ENCODE measurements around the gene CD1E. TPM values are rescaled to one million over a fixed set of nuclear protein-coding genes. Genes with fewer than 3 reads are reported as not detected.

The CD1E gene
- total RNA-seq, 1 donor from 2014 or later = not detected

DNA sequence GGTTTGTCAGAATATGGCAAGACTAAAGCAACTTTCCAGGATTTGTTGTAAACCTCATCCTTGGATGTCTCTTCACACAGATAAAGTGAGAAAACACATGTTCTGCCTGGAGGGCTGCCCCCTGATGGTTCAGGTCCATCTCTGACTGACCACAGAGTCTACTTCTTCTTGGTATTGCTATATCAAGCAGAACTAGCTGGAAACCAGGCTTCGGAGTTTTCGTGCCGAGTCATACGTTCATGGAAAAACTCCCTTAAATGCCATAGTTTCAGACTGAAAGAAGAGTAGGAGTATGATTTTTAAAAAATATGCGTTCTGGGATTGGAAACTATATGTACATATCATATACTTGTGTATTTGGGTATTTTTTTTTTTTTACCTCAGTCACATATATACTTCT is 39.8 kb downstream of the CD1E start:
- Mint-ChIP-seq H3K4me1 (no peaks in the 10 kb centered on the region), H3K36me3 (no peaks in the 10 kb centered on the region), H3K27ac (no peak overlapping the region), H3K27me3 (ENCODE audit: low read depth) (peaks cover 7% of the 10 kb centered on the region), H3K4me3 (no peak overlapping the region), H3K9me3 (no peaks in the 10 kb centered on the region)
- no peak for DNase-seq (ENCODE audit: low spot score in 2 of 2, unreplicated experiment in 2 of 2)
- TF ChIP-seq, protein P1, sequence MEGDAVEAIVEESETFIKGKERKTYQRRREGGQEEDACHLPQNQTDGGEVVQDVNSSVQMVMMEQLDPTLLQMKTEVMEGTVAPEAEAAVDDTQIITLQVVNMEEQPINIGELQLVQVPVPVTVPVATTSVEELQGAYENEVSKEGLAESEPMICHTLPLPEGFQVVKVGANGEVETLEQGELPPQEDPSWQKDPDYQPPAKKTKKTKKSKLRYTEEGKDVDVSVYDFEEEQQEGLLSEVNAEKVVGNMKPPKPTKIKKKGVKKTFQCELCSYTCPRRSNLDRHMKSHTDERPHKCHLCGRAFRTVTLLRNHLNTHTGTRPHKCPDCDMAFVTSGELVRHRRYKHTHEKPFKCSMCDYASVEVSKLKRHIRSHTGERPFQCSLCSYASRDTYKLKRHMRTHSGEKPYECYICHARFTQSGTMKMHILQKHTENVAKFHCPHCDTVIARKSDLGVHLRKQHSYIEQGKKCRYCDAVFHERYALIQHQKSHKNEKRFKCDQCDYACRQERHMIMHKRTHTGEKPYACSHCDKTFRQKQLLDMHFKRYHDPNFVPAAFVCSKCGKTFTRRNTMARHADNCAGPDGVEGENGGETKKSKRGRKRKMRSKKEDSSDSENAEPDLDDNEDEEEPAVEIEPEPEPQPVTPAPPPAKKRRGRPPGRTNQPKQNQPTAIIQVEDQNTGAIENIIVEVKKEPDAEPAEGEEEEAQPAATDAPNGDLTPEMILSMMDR (IDR thresholded peaks at IDR 0.05; ENCODE audit: unreplicated experiment) = no peak

DNA sequence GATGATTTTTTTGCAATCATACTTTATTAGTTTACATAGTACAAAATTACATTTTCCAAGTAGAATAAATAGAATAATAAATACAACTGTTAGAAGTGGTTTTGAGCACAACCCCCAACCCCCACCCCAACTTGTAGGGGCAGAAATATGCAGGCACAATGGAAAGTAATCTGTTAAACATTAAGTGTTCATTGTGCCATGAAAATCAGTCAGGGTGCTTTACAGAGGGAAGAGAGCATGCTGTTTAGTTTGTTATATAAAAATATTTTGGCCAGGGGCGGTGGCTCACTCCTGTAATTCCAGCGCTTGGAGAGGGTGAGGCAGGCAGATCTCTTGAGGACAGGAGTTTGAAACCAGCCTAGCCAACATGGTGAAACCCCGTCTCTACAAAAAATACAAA is 43.0 kb downstream of the CD1E start:
- TF ChIP-seq, protein P1 (IDR thresholded peaks at IDR 0.05; ENCODE audit: unreplicated experiment) = no peak
- H3K36me3 Mint-ChIP-seq = no peaks in the 10 kb centered on the region
- no peaks in the 10 kb centered on the region for H3K4me1 Mint-ChIP-seq
- H3K4me3 Mint-ChIP-seq = no peak overlapping the region
- H3K27ac Mint-ChIP-seq = no peak overlapping the region
- no peaks in the 10 kb centered on the region for H3K9me3 Mint-ChIP-seq
- no peak for DNase-seq (ENCODE audit: low spot score in 2 of 2, unreplicated experiment in 2 of 2)
- H3K27me3 Mint-ChIP-seq (ENCODE audit: low read depth) = peaks cover 10% of the 10 kb centered on the region

DNA sequence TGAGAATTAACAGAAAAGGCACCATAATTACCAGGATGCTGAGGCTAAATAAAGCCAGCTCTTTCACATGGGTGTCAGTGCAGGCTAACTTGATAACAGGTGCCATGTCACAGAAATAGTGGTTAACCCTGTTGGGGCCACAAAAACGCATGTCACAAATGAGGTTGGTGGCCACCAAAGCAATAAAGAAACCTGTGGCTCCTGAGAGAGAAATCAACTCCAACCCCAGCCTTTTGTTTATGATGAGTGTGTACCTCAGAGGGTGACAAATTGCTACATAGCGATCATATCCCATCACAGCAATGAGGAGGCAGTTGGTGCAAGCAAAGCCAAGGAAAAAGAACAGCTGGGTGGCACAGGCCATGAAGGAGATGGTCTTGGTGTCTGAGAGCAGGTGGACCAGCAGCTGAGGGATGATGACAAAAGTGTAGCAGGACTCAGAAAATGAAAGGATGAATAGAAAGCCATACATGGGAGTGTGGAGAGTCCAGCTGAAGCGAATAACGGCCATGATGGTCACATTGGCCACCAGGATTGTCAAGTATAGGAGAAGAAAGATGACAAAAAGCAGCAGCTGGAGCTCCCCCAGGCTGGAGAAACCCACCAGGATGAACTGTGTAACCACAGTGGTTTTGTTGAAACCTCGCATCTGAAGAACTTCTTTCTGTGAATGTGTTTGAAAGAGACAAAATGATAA is 45.3 kb downstream of the CD1E start, which contains the start of gene OR10T2:
OR10T2 (minus strand) TSS at position 649 of the 697 bp plus-strand sequence; CDS start at position 649, 0 bp downstream.
- Mint-ChIP-seq H3K4me3 (no peak within 1 kb of the TSS), H3K36me3 (no peaks in the 10 kb centered on the region), H3K9me3 (no peaks in the 10 kb centered on the region), H3K27me3 (ENCODE audit: low read depth) (peaks cover 10% of the 10 kb centered on the region), H3K27ac (no peak within 1 kb of the TSS), H3K4me1 (no peaks in the 10 kb centered on the region)
- TF ChIP-seq, protein P1 (IDR thresholded peaks at IDR 0.05; ENCODE audit: unreplicated experiment) = no peak
- no peak for DNase-seq (ENCODE audit: low spot score in 2 of 2, unreplicated experiment in 2 of 2)

DNA sequence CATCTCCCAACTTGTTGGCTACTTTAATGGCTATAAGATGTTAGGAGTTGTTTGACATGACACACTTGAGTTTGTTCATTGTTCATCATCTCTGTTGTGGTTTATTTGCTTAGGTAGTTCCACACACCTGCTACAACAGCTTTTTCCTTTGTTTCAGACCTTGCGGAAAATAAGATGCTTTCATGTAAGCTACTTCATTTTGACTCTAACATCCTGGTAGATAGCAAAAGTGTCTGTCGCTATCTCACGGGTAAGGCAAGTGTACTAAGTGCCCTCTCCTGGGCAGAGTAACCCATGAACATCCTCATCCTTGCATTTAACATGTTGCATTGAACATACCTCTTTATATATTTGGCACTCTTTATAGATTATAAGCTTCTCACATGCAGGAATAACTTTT is 47.2 kb downstream of the CD1E start:
- Mint-ChIP-seq H3K4me1 (no peaks in the 10 kb centered on the region), H3K27ac (no peak overlapping the region), H3K4me3 (no peak overlapping the region), H3K36me3 (no peaks in the 10 kb centered on the region), H3K9me3 (no peaks in the 10 kb centered on the region), H3K27me3 (ENCODE audit: low read depth) (peaks cover 9% of the 10 kb centered on the region)
- DNase-seq (ENCODE audit: low spot score in 2 of 2, unreplicated experiment in 2 of 2) = no peak
- TF ChIP-seq, protein P1 (IDR thresholded peaks at IDR 0.05; ENCODE audit: unreplicated experiment) = no peak

DNA sequence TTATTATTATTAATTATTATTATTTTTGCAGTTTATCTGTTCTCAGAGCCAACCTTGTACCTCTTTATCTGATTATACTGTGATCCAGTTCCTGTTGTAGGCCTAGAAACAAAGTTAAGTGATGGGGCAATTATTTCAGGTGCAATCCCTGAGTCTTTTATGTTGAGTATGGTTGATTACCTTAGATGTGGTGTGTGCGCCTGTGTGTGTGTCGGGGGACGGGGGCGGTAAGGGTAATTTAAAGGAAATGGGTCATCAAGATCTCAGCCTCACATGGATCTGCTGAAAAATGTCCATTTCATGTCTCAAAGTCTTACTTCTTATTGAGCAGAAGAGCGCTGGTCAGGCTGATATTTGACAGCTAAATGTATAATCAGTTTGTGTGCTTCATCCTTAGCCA is 53.4 kb downstream of the CD1E start:
- Mint-ChIP-seq H3K36me3 (no peaks in the 10 kb centered on the region), H3K27me3 (ENCODE audit: low read depth) (no peaks in the 10 kb centered on the region), H3K4me3 (no peak overlapping the region), H3K27ac (no peak overlapping the region), H3K9me3 (no peaks in the 10 kb centered on the region), H3K4me1 (no peaks in the 10 kb centered on the region)
- TF ChIP-seq, protein P1 (IDR thresholded peaks at IDR 0.05; ENCODE audit: unreplicated experiment) = no peak
- no peak for DNase-seq (ENCODE audit: low spot score in 2 of 2, unreplicated experiment in 2 of 2)

Other genes with a start within 250 kb of the CD1E start
- gene CD1D, start 173.0 kb upstream of the CD1E start, total RNA-seq = 2.2 to 2.8 TPM (median 2.8 TPM) in 3 replicates
- gene CD1A, start 99.5 kb upstream of the CD1E start, total RNA-seq = 0.09 TPM in 1 of 3 replicates, not detected in the others
- not detected in 3 replicates for gene CD1C, start 64.0 kb upstream of the CD1E start, total RNA-seq
- gene CD1B, start 22.4 kb upstream of the CD1E start, total RNA-seq = not detected in 3 replicates
- gene OR10T2, start 45.6 kb downstream of the CD1E start, total RNA-seq = not detected in 3 replicates
- not detected in 3 replicates for gene OR10K2, start 72.3 kb downstream of the CD1E start, total RNA-seq
- not detected in 3 replicates for gene OR10K1, start 107.9 kb downstream of the CD1E start, total RNA-seq
- not detected in 3 replicates for gene OR10R2, start 118.3 kb downstream of the CD1E start, total RNA-seq
- not detected in 3 replicates for gene OR6Y1, start 200.5 kb downstream of the CD1E start, total RNA-seq
- gene OR6P1, start 216.7 kb downstream of the CD1E start, total RNA-seq = not detected in 3 replicates
- gene OR10X1, start 226.0 kb downstream of the CD1E start, total RNA-seq = not detected in 3 replicates

Measured in mesothelial cell of epicardium (in vitro differentiated cells).